ENCODE measurements around the gene HYOU1.

Gene HYOU1

GRCh38 chr11:119093942-119094815 is 37.2 kb upstream of the HYOU1 start:
- Histone ChIP-seq H3K27ac (ENCODE audit: low read length) (peak overlapping the region; percentile 55), H3K36me3 (ENCODE audit: control insufficient read depth in 1 of 2, insufficient read depth in 2 of 2, low read length in 2 of 2) (peaks cover 17 to 20% of the 10 kb centered on the region in 2 donors), H3K27me3 (ENCODE audit: low read depth, low read length) (no peaks in the 10 kb centered on the region), H3K4me3 (ENCODE audit: low read depth in 1 of 2, low read length in 2 of 2) (peak overlapping the region; percentile 73 to 88), H3K9me3 (ENCODE audit: control insufficient read depth in 1 of 2, low read length in 2 of 2) (no peaks in the 10 kb centered on the region), H3K4me1 (ENCODE audit: control insufficient read depth in 1 of 2, insufficient read depth in 2 of 2, low read length in 2 of 2) (peaks cover 14 to 23% of the 10 kb centered on the region in 2 donors)

GRCh38 chr11:119092880-119093842 is 36.2 kb upstream of the HYOU1 start:
- H3K4me3 ChIP-seq (ENCODE audit: low read depth in 1 of 2, low read length in 2 of 2): peak overlapping the region; percentile 73 to 88
- peak overlapping the region; percentile 55 for H3K27ac ChIP-seq (ENCODE audit: low read length)
- H3K9me3 ChIP-seq (ENCODE audit: control insufficient read depth in 1 of 2, low read length in 2 of 2): no peaks in the 10 kb centered on the region
- peaks cover 14 to 23% of the 10 kb centered on the region in 2 donors for H3K4me1 ChIP-seq (ENCODE audit: control insufficient read depth in 1 of 2, insufficient read depth in 2 of 2, low read length in 2 of 2)
- H3K36me3 ChIP-seq (ENCODE audit: control insufficient read depth in 1 of 2, insufficient read depth in 2 of 2, low read length in 2 of 2): peaks cover 17 to 19% of the 10 kb centered on the region in 2 donors
- no peaks in the 10 kb centered on the region for H3K27me3 ChIP-seq (ENCODE audit: low read depth, low read length)

DNA sequence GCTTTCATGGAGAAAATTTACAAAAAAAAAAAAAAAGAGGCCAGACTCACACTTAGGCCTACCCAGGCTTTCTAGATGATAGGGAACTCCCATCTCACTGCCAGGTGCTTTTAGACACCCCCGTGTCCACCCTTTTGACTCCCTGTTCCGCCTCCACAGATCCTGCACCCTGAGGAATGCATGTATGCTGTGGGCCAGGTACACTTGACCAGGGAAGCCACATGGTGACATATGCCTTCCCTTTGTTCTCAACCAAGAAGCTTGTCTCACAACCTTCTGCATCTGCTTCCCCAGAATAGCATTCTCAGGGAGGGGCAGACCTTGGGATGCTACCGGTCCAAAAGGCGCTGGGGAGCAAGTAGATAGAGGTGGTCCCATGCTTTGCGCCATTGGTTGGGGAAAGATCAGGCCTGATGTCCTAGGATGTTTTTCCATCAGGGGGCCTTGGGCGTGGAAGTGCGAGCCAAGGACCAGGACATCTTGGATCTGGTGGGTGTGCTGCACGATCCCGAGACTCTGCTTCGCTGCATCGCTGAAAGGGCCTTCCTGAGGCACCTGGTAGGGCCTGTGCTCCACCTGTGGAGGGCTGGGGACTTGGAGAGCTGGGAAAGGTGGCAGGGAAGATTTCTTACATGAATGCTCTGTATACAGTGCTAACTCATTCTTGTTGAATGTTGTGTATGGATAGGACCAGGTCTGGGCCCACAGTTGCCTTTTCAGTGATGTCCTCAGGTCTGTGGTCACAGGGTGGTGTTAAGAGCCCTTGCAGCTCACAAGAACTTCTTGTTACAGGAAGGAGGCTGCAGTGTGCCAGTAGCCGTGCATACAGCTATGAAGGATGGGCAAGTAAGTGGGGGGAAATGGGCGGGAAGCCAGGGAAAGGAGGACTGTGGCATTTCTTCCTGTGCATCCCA is 35.2 kb upstream of the HYOU1 start:
- H3K27me3 ChIP-seq (ENCODE audit: low read depth, low read length): no peaks in the 10 kb centered on the region
- no peaks in the 10 kb centered on the region for H3K9me3 ChIP-seq (ENCODE audit: control insufficient read depth in 1 of 2, low read length in 2 of 2)
- no peak overlapping the region for H3K27ac ChIP-seq (ENCODE audit: low read length)
- H3K4me1 ChIP-seq (ENCODE audit: control insufficient read depth in 1 of 2, insufficient read depth in 2 of 2, low read length in 2 of 2): peaks cover 14 to 26% of the 10 kb centered on the region in 2 donors
- peak overlapping the region in 1 of 2 donors; percentile 7 for H3K4me3 ChIP-seq (ENCODE audit: low read depth in 1 of 2, low read length in 2 of 2)
- peaks cover 9% of the 10 kb centered on the region in 2 donors for H3K36me3 ChIP-seq (ENCODE audit: control insufficient read depth in 1 of 2, insufficient read depth in 2 of 2, low read length in 2 of 2)

GRCh38 chr11:119091178-119091577 is 34.2 kb upstream of the HYOU1 start:
- peaks cover 0 to under 1% of the 10 kb centered on the region in 2 donors for H3K36me3 ChIP-seq (ENCODE audit: control insufficient read depth in 1 of 2, insufficient read depth in 2 of 2, low read length in 2 of 2)
- no peaks in the 10 kb centered on the region for H3K27me3 ChIP-seq (ENCODE audit: low read depth, low read length)
- peaks cover 14 to 26% of the 10 kb centered on the region in 2 donors for H3K4me1 ChIP-seq (ENCODE audit: control insufficient read depth in 1 of 2, insufficient read depth in 2 of 2, low read length in 2 of 2)
- H3K27ac ChIP-seq (ENCODE audit: low read length): no peak overlapping the region
- no peak overlapping the region for H3K4me3 ChIP-seq (ENCODE audit: low read depth in 1 of 2, low read length in 2 of 2)
- no peaks in the 10 kb centered on the region for H3K9me3 ChIP-seq (ENCODE audit: control insufficient read depth in 1 of 2, low read length in 2 of 2)

- Histone ChIP-seq H3K27ac (ENCODE audit: low read length) (no peak overlapping the region), H3K9me3 (ENCODE audit: control insufficient read depth in 1 of 2, low read length in 2 of 2) (no peaks in the 10 kb centered on the region), H3K27me3 (ENCODE audit: low read depth, low read length) (no peaks in the 10 kb centered on the region), H3K4me3 (ENCODE audit: low read depth in 1 of 2, low read length in 2 of 2) (no peak overlapping the region), H3K4me1 (ENCODE audit: control insufficient read depth in 1 of 2, insufficient read depth in 2 of 2, low read length in 2 of 2) (peaks cover 20 to 31% of the 10 kb centered on the region in 2 donors), H3K36me3 (ENCODE audit: control insufficient read depth in 1 of 2, insufficient read depth in 2 of 2, low read length in 2 of 2) (no peaks in the 10 kb centered on the region)
Measured at GRCh38 chr11:119089319-119089718, 32.3 kb upstream of the HYOU1 start.

DNA sequence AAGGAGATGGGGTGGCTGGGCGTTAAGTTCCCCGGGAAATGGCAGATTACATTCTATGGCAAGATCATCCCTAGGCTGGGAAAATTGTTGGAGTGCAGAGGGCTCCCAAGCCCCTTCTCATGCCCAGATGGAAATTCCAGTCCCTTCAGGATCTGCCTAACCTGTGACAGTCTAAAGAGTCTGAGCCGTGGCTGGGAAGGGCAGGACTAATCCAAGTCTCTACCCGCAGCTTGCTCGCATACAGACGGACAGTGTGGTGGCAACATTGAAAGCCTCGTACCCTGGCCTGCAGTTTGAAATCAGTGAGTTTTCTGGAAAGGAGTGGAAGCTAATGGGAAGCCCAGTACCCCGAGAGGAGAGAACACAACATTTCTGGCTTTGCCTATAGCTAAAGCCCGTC is 31.4 kb upstream of the HYOU1 start:
- no peak overlapping the region for H3K4me3 ChIP-seq (ENCODE audit: low read depth in 1 of 2, low read length in 2 of 2)
- H3K36me3 ChIP-seq (ENCODE audit: control insufficient read depth in 1 of 2, insufficient read depth in 2 of 2, low read length in 2 of 2): no peaks in the 10 kb centered on the region
- H3K4me1 ChIP-seq (ENCODE audit: control insufficient read depth in 1 of 2, insufficient read depth in 2 of 2, low read length in 2 of 2): peaks cover 15 to 24% of the 10 kb centered on the region in 2 donors
- H3K27ac ChIP-seq (ENCODE audit: low read length): no peak overlapping the region
- H3K27me3 ChIP-seq (ENCODE audit: low read depth, low read length): no peaks in the 10 kb centered on the region
- no peaks in the 10 kb centered on the region for H3K9me3 ChIP-seq (ENCODE audit: control insufficient read depth in 1 of 2, low read length in 2 of 2)

DNA sequence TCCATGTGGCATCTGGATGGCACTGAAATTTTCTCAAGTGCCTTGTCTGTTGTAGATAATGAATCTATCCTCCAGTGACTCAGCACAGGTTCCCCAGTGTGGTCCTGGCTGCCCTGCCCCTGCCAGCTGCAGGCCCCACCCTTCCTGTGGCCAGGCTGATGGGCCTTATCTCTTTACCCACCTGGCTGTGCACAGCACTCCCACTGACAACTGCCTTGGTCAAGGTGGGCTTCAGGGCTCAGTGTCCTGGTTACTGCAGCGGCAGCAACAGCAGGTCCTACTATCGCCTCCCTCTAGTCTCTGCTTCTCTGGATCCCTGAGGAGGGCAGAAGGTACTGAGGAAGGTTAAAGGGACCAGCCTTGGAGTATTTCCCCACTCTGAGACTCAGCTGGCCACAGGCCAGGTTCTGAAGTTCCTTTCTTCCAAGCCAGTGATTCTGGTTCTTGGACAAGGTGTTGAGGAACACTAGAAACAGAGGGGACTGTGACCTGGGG is 30.8 kb upstream of the HYOU1 start:
- Histone ChIP-seq H3K27me3 (ENCODE audit: low read depth, low read length) (no peaks in the 10 kb centered on the region), H3K36me3 (ENCODE audit: control insufficient read depth in 1 of 2, insufficient read depth in 2 of 2, low read length in 2 of 2) (no peaks in the 10 kb centered on the region), H3K4me1 (ENCODE audit: control insufficient read depth in 1 of 2, insufficient read depth in 2 of 2, low read length in 2 of 2) (peaks cover 9 to 18% of the 10 kb centered on the region in 2 donors), H3K27ac (ENCODE audit: low read length) (no peak overlapping the region), H3K4me3 (ENCODE audit: low read depth in 1 of 2, low read length in 2 of 2) (no peak overlapping the region), H3K9me3 (ENCODE audit: control insufficient read depth in 1 of 2, low read length in 2 of 2) (no peaks in the 10 kb centered on the region)

DNA sequence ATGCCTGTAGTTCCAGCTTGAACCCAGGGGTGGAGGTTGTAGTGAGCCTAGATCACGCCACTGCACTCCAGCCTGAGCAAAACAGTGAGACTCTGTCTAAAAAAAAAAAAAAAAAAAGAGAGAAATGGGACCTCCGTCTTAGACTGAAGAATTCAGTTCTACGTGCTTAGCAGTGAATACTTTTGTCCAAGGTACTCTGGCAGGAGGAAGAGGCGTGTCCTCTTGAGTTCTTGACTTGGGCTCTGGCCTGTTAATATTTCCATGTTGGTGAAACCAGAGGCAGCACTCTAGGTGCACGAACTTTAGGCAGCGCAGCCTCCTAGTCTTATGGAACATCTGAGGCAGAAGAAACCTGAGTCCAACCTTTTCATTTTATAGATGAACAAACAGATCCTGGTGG is 30.1 kb upstream of the HYOU1 start:
- H3K4me3 ChIP-seq (ENCODE audit: low read depth in 1 of 2, low read length in 2 of 2): no peak overlapping the region
- H3K9me3 ChIP-seq (ENCODE audit: control insufficient read depth in 1 of 2, low read length in 2 of 2): no peaks in the 10 kb centered on the region
- peaks cover 6 to 11% of the 10 kb centered on the region in 2 donors for H3K4me1 ChIP-seq (ENCODE audit: control insufficient read depth in 1 of 2, insufficient read depth in 2 of 2, low read length in 2 of 2)
- H3K36me3 ChIP-seq (ENCODE audit: control insufficient read depth in 1 of 2, insufficient read depth in 2 of 2, low read length in 2 of 2): peaks cover 4 to 6% of the 10 kb centered on the region in 2 donors
- no peaks in the 10 kb centered on the region for H3K27me3 ChIP-seq (ENCODE audit: low read depth, low read length)
- H3K27ac ChIP-seq (ENCODE audit: low read length): no peak overlapping the region

DNA sequence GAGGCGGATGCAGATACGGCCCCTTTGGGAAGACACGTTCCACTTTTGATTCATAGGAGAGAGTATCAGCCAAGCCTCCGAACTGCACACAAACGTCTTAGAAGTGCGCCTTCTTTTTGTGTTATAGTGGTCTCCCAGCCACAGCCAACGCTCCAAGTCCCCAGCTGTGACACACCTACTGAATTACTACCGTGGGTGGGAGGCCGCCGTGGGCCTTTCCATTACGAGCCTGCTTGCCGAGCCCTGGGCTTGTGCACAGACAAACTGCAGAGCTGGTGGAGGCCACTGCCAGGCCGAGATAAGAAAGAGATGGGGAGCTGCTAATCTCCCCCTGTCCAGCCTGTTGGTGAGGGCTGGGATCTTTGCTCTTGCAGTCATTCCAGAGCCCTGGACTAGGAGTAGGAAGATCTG is 28.4 kb upstream of the HYOU1 start:
- Histone ChIP-seq H3K4me3 (ENCODE audit: low read depth in 1 of 2, low read length in 2 of 2) (peak overlapping the region; percentile 87 to 93), H3K36me3 (ENCODE audit: control insufficient read depth in 1 of 2, insufficient read depth in 2 of 2, low read length in 2 of 2) (peaks cover 19 to 23% of the 10 kb centered on the region in 2 donors), H3K9me3 (ENCODE audit: control insufficient read depth in 1 of 2, low read length in 2 of 2) (no peaks in the 10 kb centered on the region), H3K27me3 (ENCODE audit: low read depth, low read length) (no peaks in the 10 kb centered on the region), H3K4me1 (ENCODE audit: control insufficient read depth in 1 of 2, insufficient read depth in 2 of 2, low read length in 2 of 2) (peaks cover 6 to 11% of the 10 kb centered on the region in 2 donors), H3K27ac (ENCODE audit: low read length) (peak overlapping the region; percentile 82)

DNA sequence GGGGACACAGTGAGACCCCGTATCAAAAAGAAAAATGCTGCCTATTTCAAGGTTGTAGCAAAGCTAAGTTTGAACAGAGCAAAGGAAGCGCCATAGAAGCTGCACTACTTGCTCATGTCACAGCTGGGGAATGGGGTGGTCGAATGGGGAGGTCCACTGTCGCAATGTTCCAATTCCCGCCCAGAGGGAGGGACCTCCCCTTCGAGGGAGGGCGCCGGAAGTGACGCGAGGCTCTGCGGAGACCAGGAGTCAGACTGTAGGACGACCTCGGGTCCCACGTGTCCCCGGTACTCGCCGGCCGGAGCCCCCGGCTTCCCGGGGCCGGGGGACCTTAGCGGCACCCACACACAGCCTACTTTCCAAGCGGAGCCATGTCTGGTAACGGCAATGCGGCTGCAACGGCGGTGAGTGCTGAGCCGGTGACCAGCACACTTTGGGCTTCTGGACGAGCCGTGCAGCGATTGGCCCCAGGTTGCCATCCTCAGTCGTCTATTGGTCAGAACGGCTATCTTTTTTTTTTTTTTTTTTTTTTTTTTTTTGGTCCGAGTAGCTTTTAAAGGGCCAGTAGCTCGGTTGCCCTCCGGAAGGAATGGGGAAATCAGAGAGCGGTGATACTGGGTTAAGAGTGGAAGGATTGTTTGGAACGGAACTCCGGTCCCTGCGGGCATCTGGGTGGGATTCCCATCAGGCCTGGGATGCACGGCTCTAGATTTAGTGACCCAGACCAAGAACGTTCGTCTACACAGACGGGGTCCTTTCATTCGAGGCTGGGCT is 27.8 kb upstream of the HYOU1 start, which contains the start of gene HMBS:
HMBS (plus strand) TSS at position 219 of the 774 bp plus-strand sequence; CDS start at position 372, 153 bp downstream.
- peaks cover 6 to 11% of the 10 kb centered on the region in 2 donors for H3K4me1 ChIP-seq (ENCODE audit: control insufficient read depth in 1 of 2, insufficient read depth in 2 of 2, low read length in 2 of 2)
- H3K9me3 ChIP-seq (ENCODE audit: control insufficient read depth in 1 of 2, low read length in 2 of 2): no peaks in the 10 kb centered on the region
- H3K36me3 ChIP-seq (ENCODE audit: control insufficient read depth in 1 of 2, insufficient read depth in 2 of 2, low read length in 2 of 2): peaks cover 19 to 29% of the 10 kb centered on the region in 2 donors
- no peaks in the 10 kb centered on the region for H3K27me3 ChIP-seq (ENCODE audit: low read depth, low read length)
- peak within 1 kb of the TSS; percentile 87 to 93 for H3K4me3 ChIP-seq (ENCODE audit: low read depth in 1 of 2, low read length in 2 of 2)
- H3K27ac ChIP-seq (ENCODE audit: low read length): peak within 1 kb of the TSS; percentile 82

Data from muscle layer of duodenum (tissue), 2 donors.